ENCODE measurements around the gene RTEL1. TPM values are rescaled to one million over a fixed set of nuclear protein-coding genes. Genes with fewer than 3 reads are reported as not detected.

RTEL1 gene
- total and polyA plus RNA-seq, 10 donors = 7.3 to 49.8 (median 40.2) TPM

- DNase-seq = no peak
- H3K27ac ChIP-seq = no peak overlapping the region
- WGBS, 5 donors = 87 to 97% (median 94%) methylated on average over 7 to 8 of the region's 8 CpGs
- TF ChIP-seq POLR2AphosphoS5 (IDR thresholded peaks at IDR 0.05) (peak in 1 of 3 donors; percentile 29), POLR2A (IDR thresholded peaks at IDR 0.05) (no peak), CTCF (IDR thresholded peaks at IDR 0.05 in 8 of 11, conservative IDR thresholded peaks at IDR 0.05 in 3 of 11) (no peak)
- H3K9me3 ChIP-seq = no peaks in the 10 kb centered on the region
- peaks cover 0 to 54% (median 9%) of the 10 kb centered on the region in 6 donors for H3K4me1 ChIP-seq
- no peaks in the 10 kb centered on the region for H3K27me3 ChIP-seq (replicated peaks in 1 of 7)
- intact Hi-C loops (cut with DNase I; ENCODE audit: low total_unique reads) = no loop called here
- H3K4me3 ChIP-seq = no peak overlapping the region
- H3K36me3 ChIP-seq = peaks cover 0 to 66% (median 41%) of the 10 kb centered on the region in 6 donors
These were observed 40.2 kb upstream of the RTEL1 start for GRCh38 chr20:63617876-63618265.

GRCh38 chr20:63618291-63618980, 39.7 kb upstream of the RTEL1 start:
- Histone ChIP-seq H3K4me3 (no peak overlapping the region), H3K27me3 (replicated peaks in 1 of 7) (no peaks in the 10 kb centered on the region), H3K36me3 (peaks cover 0 to 64% (median 41%) of the 10 kb centered on the region in 6 donors), H3K9me3 (no peaks in the 10 kb centered on the region), H3K27ac (no peak overlapping the region), H3K4me1 (peaks cover 0 to 54% (median 4%) of the 10 kb centered on the region in 6 donors)
- no peak for TF ChIP-seq POLR2AphosphoS5 (IDR thresholded peaks at IDR 0.05)
- TF ChIP-seq CTCF (IDR thresholded peaks at IDR 0.05 in 8 of 11, conservative IDR thresholded peaks at IDR 0.05 in 3 of 11) = no peak
- TF ChIP-seq POLR2A (IDR thresholded peaks at IDR 0.05) = no peak
- DNase-seq = peak; percentile 59
- 83 to 89% (median 84%) methylated on average over 11 of the region's 11 CpGs for WGBS, 5 donors
- intact Hi-C loops (cut with DNase I; ENCODE audit: low total_unique reads) = no loop called here

DNA sequence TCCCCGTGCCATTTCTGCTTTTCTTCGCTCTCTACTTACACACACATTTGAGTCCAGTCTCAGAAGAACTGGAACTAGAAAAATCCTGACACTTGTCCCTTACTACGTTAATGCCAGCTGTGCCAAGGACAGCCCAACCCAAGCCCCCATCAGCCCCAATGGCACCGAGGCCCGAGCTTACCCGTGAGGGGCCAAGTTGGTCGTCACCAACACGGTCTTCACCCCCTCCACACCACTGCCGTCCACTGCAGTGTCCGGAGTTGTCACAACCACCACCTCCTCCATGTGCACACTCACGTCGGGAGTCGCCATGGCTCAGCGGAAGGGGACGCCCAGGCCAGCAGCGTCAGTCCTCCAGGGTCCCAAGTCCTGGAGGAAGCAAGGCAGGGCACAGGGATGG, 39.0 kb upstream of the RTEL1 start:
- peak in 1 of 3 donors; percentile 25 for TF ChIP-seq POLR2AphosphoS5 (IDR thresholded peaks at IDR 0.05)
- TF ChIP-seq CTCF (IDR thresholded peaks at IDR 0.05 in 8 of 11, conservative IDR thresholded peaks at IDR 0.05 in 3 of 11) = no peak
- no peak for TF ChIP-seq POLR2A (IDR thresholded peaks at IDR 0.05)
- H3K4me1 ChIP-seq = peaks cover 0 to 54% (median 2%) of the 10 kb centered on the region in 6 donors
- peaks cover 0 to 59% (median 41%) of the 10 kb centered on the region in 6 donors for H3K36me3 ChIP-seq
- no peak overlapping the region for H3K27ac ChIP-seq
- no peak overlapping the region for H3K4me3 ChIP-seq
- WGBS, 5 donors = 92 to 98% (median 95%) methylated on average over 16 of the region's 16 CpGs
- H3K9me3 ChIP-seq = no peaks in the 10 kb centered on the region
- H3K27me3 ChIP-seq (replicated peaks in 1 of 7) = no peaks in the 10 kb centered on the region
- peak; percentile 66 for DNase-seq
- intact Hi-C loops (cut with DNase I; ENCODE audit: low total_unique reads) = no loop called here

- Histone ChIP-seq H3K36me3 (peaks cover 0 to 59% (median 41%) of the 10 kb centered on the region in 6 donors), H3K9me3 (no peaks in the 10 kb centered on the region), H3K4me3 (no peak overlapping the region), H3K27ac (no peak overlapping the region), H3K4me1 (peaks cover 0 to 55% (median 4%) of the 10 kb centered on the region in 6 donors), H3K27me3 (replicated peaks in 1 of 7) (no peaks in the 10 kb centered on the region)
- TF ChIP-seq POLR2AphosphoS5 (IDR thresholded peaks at IDR 0.05) (no peak), POLR2A (IDR thresholded peaks at IDR 0.05) (no peak), CTCF (IDR thresholded peaks at IDR 0.05 in 8 of 11, conservative IDR thresholded peaks at IDR 0.05 in 3 of 11) (no peak)
- peak; percentile 31 for DNase-seq
- intact Hi-C loops (cut with DNase I; ENCODE audit: low total_unique reads) = no loop called here
- 89 to 95% (median 90%) methylated on average over 12 to 13 of the region's 13 CpGs for WGBS, 5 donors
These were observed 38.6 kb upstream of the RTEL1 start for GRCh38 chr20:63619505-63619904.
